ENCODE results near the gene TSPAN32.

- TF ChIP-seq POLR2A (IDR thresholded peaks at IDR 0.05; ENCODE audit: low read depth, low read length) (no peak), POLR2AphosphoS5 (IDR thresholded peaks at IDR 0.05; ENCODE audit: low read depth, low read length) (no peak), TAF1 (IDR thresholded peaks at IDR 0.05; ENCODE audit: low read depth, low read length) (no peak)
Observed at GRCh38 chr11:2320568-2321310, 18.9 kb downstream of the TSPAN32 start.
